ENCODE measurements around the gene S100A2.

Gene S100A2

GRCh38 chr1:153565529-153566374, at the start of gene S100A2:
Gene S100A2 (minus strand): TSS chr1:153565844. CDS start chr1:153563877, 1,967 bp downstream.
- peak; percentile 72 to 85 for DNase-seq

GRCh38 chr1:153615406-153615805, 49.8 kb upstream of the S100A2 start:
- no peak for DNase-seq

GRCh38 chr1:153614906-153615305, 49.3 kb upstream of the S100A2 start:
- no peak for DNase-seq

GRCh38 chr1:153614189-153614900, 48.7 kb upstream of the S100A2 start:
- no peak for DNase-seq

- no peak for DNase-seq
These were observed 47.8 kb upstream of the S100A2 start for GRCh38 chr1:153613406-153613805.

GRCh38 chr1:153612755-153613331, 47.2 kb upstream of the S100A2 start, which contains the start of gene S100A16:
Gene S100A16 (minus strand): TSS chr1:153613137. CDS start chr1:153608151, 4,986 bp downstream.
- DNase-seq: no peak

- DNase-seq: no peak
These were observed 46.6 kb upstream of the S100A2 start for GRCh38 chr1:153612111-153612754.

GRCh38 chr1:153611356-153611755, 45.7 kb upstream of the S100A2 start:
- no peak for DNase-seq

- no peak for DNase-seq
These were observed 45.2 kb upstream of the S100A2 start for GRCh38 chr1:153610811-153611301.

- DNase-seq: no peak
These were observed 44.7 kb upstream of the S100A2 start for GRCh38 chr1:153610334-153610733.

GRCh38 chr1:153609585-153609907, 43.9 kb upstream of the S100A2 start:
- no peak for DNase-seq

- peak in 1 of 2 experiments; percentile 39 for DNase-seq
These were observed 43.3 kb upstream of the S100A2 start for GRCh38 chr1:153608742-153609584.

- DNase-seq: no peak
These were observed 42.5 kb upstream of the S100A2 start for GRCh38 chr1:153608089-153608682.

- DNase-seq: no peak
These were observed 41.7 kb upstream of the S100A2 start for GRCh38 chr1:153607381-153607780.

GRCh38 chr1:153606194-153606593, 40.5 kb upstream of the S100A2 start:
- no peak for DNase-seq

- DNase-seq: no peak
These were observed 37.1 kb upstream of the S100A2 start for GRCh38 chr1:153602749-153603148.

- no peak for DNase-seq
These were observed 34.2 kb upstream of the S100A2 start for GRCh38 chr1:153599847-153600246.

- peak; percentile 42 to 59 for DNase-seq
These were observed 32.9 kb upstream of the S100A2 start for GRCh38 chr1:153598309-153599172.

- no peak for DNase-seq
These were observed 31.6 kb upstream of the S100A2 start for GRCh38 chr1:153597206-153597605.

- DNase-seq: no peak
These were observed 27.1 kb upstream of the S100A2 start for GRCh38 chr1:153592748-153593147.

- no peak for DNase-seq
These were observed 22.8 kb upstream of the S100A2 start for GRCh38 chr1:153588482-153588881.

All from SHP77 (cell line).